GM12878 (cell line): ENCODE data around the gene MACROD2. TPM values are rescaled to one million over a fixed set of nuclear protein-coding genes. Genes with fewer than 3 reads are reported as not detected.

Source experiments
- ATAC-seq: fragments of 200-7000 bp; cut with Tn5 transposase; 3 replicates; pipeline ENCODE4 v1.9.1; 2020; ENCODE audit warnings: mild to moderate bottlenecking, moderate library complexity
- BruUV-seq: library from RNA; stranded (reverse); fragments of 400-500 nt; replicated peaks from 2 replicates; lab custom pipeline; 2021; lab: Mats Ljungman, UMichigan
- CTCF ChIA-PET: fragments of 300-600 bp; sonication (Branson Sonifier 250); formaldehyde crosslinking; extraction: SDS; loops from one replicate; lab custom pipeline; 2021; ENCODE audit warnings: inconsistent platforms; lab: Yijun Ruan, JAX
- POLR2A ChIA-PET: fragments of 350-600 bp; formaldehyde crosslinking; extraction: SDS; loops from one replicate; lab custom pipeline; 2021; ENCODE audit warnings: inconsistent platforms; lab: Charles Lee
- RAD21 ChIA-PET: fragments of 300-600 bp; sonication (Branson Sonifier 250); formaldehyde crosslinking; loops from one replicate; lab custom pipeline; 2023; ENCODE audit warnings: antibody characterized with exemption; ENCODE audit not compliant: unreplicated experiment; lab: Charles Lee
- SMC1A ChIA-PET: fragments of 300-600 bp; sonication (Branson Sonifier 250); formaldehyde crosslinking; loops from one replicate; lab custom pipeline; 2023; ENCODE audit not compliant: unreplicated experiment, uncharacterized antibody; lab: Charles Lee
- DNase-seq: peaks from one replicate; pipeline ENCODE4 v3.0.0-alpha.2; 2011; ENCODE audit warnings: low read depth, low spot score
- FAIRE-seq: peaks from 3 replicates; lab custom pipeline; 2011; peaks lifted over from hg19 to GRCh38; lab: Jason Lieb, UNC
- H2AFZ ChIP-seq: 2 replicates; pipeline ENCODE4 v1.6.0; 2011; ENCODE audit warnings: low read depth, low read length, control low read depth; ENCODE audit not compliant: control insufficient read depth
- H3K27ac ChIP-seq: 2 replicates; pipeline ENCODE4 v1.5.1; 2011; ENCODE audit warnings: control low read depth; ENCODE audit not compliant: control insufficient read depth, insufficient read depth
- H3K27me3 ChIP-seq, 2 experiments: replicated peaks in 1 of 2; 2 replicates each; pipeline versions ENCODE4 v1.6.0 to v1.6.1; 2011; ENCODE audit warnings: low read length in 1 of 2; ENCODE audit not compliant: control insufficient read depth in 2 of 2, insufficient read depth in 2 of 2
- H3K36me3 ChIP-seq, 2 experiments: 2 replicates each; pipeline ENCODE4 v1.5.1; 2011; ENCODE audit warnings: low read length in 1 of 2; ENCODE audit not compliant: control insufficient read depth in 2 of 2, insufficient read depth in 2 of 2
- H3K4me1 ChIP-seq: 2 replicates; pipeline ENCODE4 v1.6.1; 2011; ENCODE audit warnings: mild to moderate bottlenecking, low read length, moderate library complexity, mixed read lengths; ENCODE audit not compliant: control insufficient read depth, insufficient read depth
- H3K4me2 ChIP-seq: 2 replicates; pipeline ENCODE4 v1.6.0; 2011; ENCODE audit warnings: control low read depth; ENCODE audit not compliant: control insufficient read depth, insufficient read depth
- H3K4me3 ChIP-seq: fragments of 200-600 bp; sonication (generic); 2 replicates; pipeline ENCODE4 v1.5.1; 2016
- H3K79me2 ChIP-seq: 2 replicates; pipeline ENCODE4 v1.6.0; 2011; ENCODE audit warnings: low read length; ENCODE audit not compliant: control insufficient read depth, insufficient read depth
- H3K9ac ChIP-seq: 2 replicates; pipeline ENCODE4 v1.8.0; 2011; ENCODE audit warnings: low read length, control low read depth, mixed read lengths; ENCODE audit not compliant: control insufficient read depth, insufficient read depth
- H3K9me3 ChIP-seq: replicated peaks from 3 replicates; pipeline ENCODE4 v1.5.1; 2011; ENCODE audit warnings: mild to moderate bottlenecking, low read length; ENCODE audit not compliant: control insufficient read depth, insufficient read depth
- H4K20me1 ChIP-seq: 2 replicates; pipeline ENCODE4 v1.6.0; 2011; ENCODE audit not compliant: control insufficient read depth, insufficient read depth
- ASH2L ChIP-seq: fragments of 300-600, 200-600 bp; sonication (generic); IDR thresholded peaks from 2 replicates; pipeline ENCODE4 v1.6.1; 2017; ENCODE audit warnings: low read depth, mild to moderate bottlenecking, borderline replicate concordance
- BCL11A ChIP-seq: IDR thresholded peaks from 2 replicates; pipeline ENCODE4 v1.6.1; 2011; ENCODE audit warnings: low read depth, low read length
- BCL3 ChIP-seq: IDR thresholded peaks from 2 replicates; pipeline ENCODE4 v1.6.1; 2011; ENCODE audit warnings: borderline replicate concordance, low read depth, mild to moderate bottlenecking, moderate library complexity, low read length; ENCODE audit not compliant: insufficient read depth, poor library complexity, severe bottlenecking
- EP300 ChIP-seq, 2 experiments: fragments of 150-350 bp in 1 of 2; IDR thresholded peaks; 2 replicates each; pipeline ENCODE4 v1.6.1; 2011 to 2012; ENCODE audit warnings: low read depth in 2 of 2, low read length in 2 of 2, borderline replicate concordance in 1 of 2, improper control_type of control experiment in 1 of 2, inconsistent platforms in 1 of 2; ENCODE audit not compliant: control insufficient read depth in 1 of 2
- ETV6 ChIP-seq, 2 experiments: fragments of 450-650 bp in 1 of 2; IDR thresholded peaks in 1 of 2; conservative IDR thresholded peaks in 1 of 2; 2 replicates each; pipeline ENCODE4 v1.6.1; 2014; ENCODE audit warnings: antibody characterized with exemption in 1 of 2, borderline replicate concordance in 1 of 2, low read depth in 1 of 2, mild to moderate bottlenecking in 1 of 2, moderate library complexity in 1 of 2
- GATAD2B ChIP-seq: fragments of 450-650 bp; conservative IDR thresholded peaks from 2 replicates; pipeline ENCODE4 v1.6.1; 2017; ENCODE audit warnings: low read depth, mild to moderate bottlenecking, moderate library complexity
- LARP7 ChIP-seq: fragments of 450-650 bp; IDR thresholded peaks from 2 replicates; pipeline ENCODE4 v1.6.1; 2017; ENCODE audit warnings: mild to moderate bottlenecking
- MAX ChIP-seq: IDR thresholded peaks from 2 replicates; pipeline ENCODE4 v1.6.1; 2012; ENCODE audit warnings: low read depth, low read length, improper control_type of control experiment
- MEF2A ChIP-seq: IDR thresholded peaks from 2 replicates; pipeline ENCODE4 v1.6.1; 2011; ENCODE audit warnings: low read depth, mild to moderate bottlenecking, low read length, moderate library complexity; ENCODE audit not compliant: insufficient read depth
- MEF2B ChIP-seq: fragments of 450-650 bp; IDR thresholded peaks from 2 replicates; pipeline ENCODE4 v1.6.1; 2018; ENCODE audit warnings: mild to moderate bottlenecking, moderate library complexity; ENCODE audit not compliant: partially characterized antibody, poor library complexity, severe bottlenecking
- NBN ChIP-seq: fragments of 450-650 bp; IDR thresholded peaks from 2 replicates; pipeline ENCODE4 v1.6.1; 2016
- RELA ChIP-seq: fragments of 450-650 bp; IDR thresholded peaks from 2 replicates; pipeline ENCODE4 v1.8.0; 2014; ENCODE audit warnings: borderline replicate concordance; ENCODE audit not compliant: partially characterized antibody
- SREBF2 ChIP-seq: IDR thresholded peaks from 2 replicates; pipeline ENCODE4 v1.6.1; 2012; ENCODE audit warnings: mild to moderate bottlenecking, low read length
- SRF ChIP-seq, 2 experiments: IDR thresholded peaks; 2 replicates each; pipeline ENCODE4 v1.6.1; 2011; ENCODE audit warnings: low read depth in 2 of 2, low read length in 2 of 2, mild to moderate bottlenecking in 1 of 2, moderate library complexity in 1 of 2
- TCF7 ChIP-seq: IDR thresholded peaks from 2 replicates; pipeline ENCODE4 v1.6.1; 2014; ENCODE audit warnings: antibody characterized with exemption, borderline replicate concordance
- USF2 ChIP-seq: IDR thresholded peaks from 2 replicates; pipeline ENCODE4 v1.6.1; 2011; ENCODE audit warnings: low read depth, low read length, improper control_type of control experiment, borderline replicate concordance
- WGBS: methylation state at CpG from one replicate; pipeline ENCODE4 v1.1.6; 2016; ENCODE audit warnings: low lambda C conversion rate; ENCODE audit not compliant: insufficient replicate concordance, insufficient coverage; ENCODE audit errors: missing lambda C conversion rate; 5-methylcytosine and 5-hydroxymethylcytosine counted together
- in situ Hi-C: fragments of 300-500 bp; cut with MboI; formaldehyde crosslinking; loops from 9 replicates; pipeline ENCODE4 v1.14.3; 2018; ENCODE audit warnings: mixed read lengths
- intact Hi-C: fragments of 100-400 bp; cut with micrococcal nuclease; formaldehyde crosslinking; loops from one replicate; pipeline ENCODE4 v1.14.2; 2022; ENCODE audit not compliant: unreplicated experiment
- polyA plus RNA-seq, 11 experiments: library from polyadenylated mRNA; depleted of rRNA in 4 of 11; unstranded in 6 of 11; stranded (reverse) in 5 of 11; fragments of >200 nt; fragmentation: Nextera tagmentation in 4 of 11; fragmentation: Illumina TruSeq in 1 of 11; extraction: Ambion mirVana in 4 of 11; extraction: Trizol in 1 of 11; gene quantifications; 1 replicate in 1 of 11; 2 replicates in 10 of 11; pipeline versions ENCODE4 v1.2.1 to v1.2.3, GENCODE V29; 2011 to 2016; ENCODE audit warnings: inconsistent platforms in 2 of 11, missing spikeins in 2 of 11, low read depth in 1 of 11
- total RNA-seq, 4 experiments: library from RNA; depleted of rRNA in 3 of 4; stranded (reverse); fragments of >200 nt in 3 of 4; fragmentation: Illumina TruSeq in 1 of 4; extraction: Trizol in 1 of 4; gene quantifications; 2 replicates each; pipeline versions ENCODE4 v1.2.1 to v1.2.3, GENCODE V29; 2013 to 2021

The MACROD2 gene
- total and polyA plus RNA-seq, 10 of the 15 experiments (the other 5 are each of a cell fraction or from before 2014, with no cell fraction given), result 1.1 to 21.5 (median 2.2) TPM

- intact Hi-C loops, result no loop called here
- ChIA-PET POLR2A (no interaction called here), SMC1A (no interaction called here), CTCF (no interaction called here), RAD21 (no interaction called here)
- no peak for FAIRE-seq
- TF ChIP-seq TCF7, result no peak
- no peak for TF ChIP-seq BCL3
- H3K9ac ChIP-seq, result no peak overlapping the region
- H3K4me2 ChIP-seq, result no peak overlapping the region
- H3K4me3 ChIP-seq, result no peak overlapping the region
- H3K9me3 ChIP-seq, result peaks cover 1% of the 10 kb centered on the region; the same call in 2 of the 3 replicates
- H3K79me2 ChIP-seq, result no peaks in the 10 kb centered on the region
- no peak overlapping the region for H3K27ac ChIP-seq
- WGBS, result 54% methylated on average over 2 of the region's 2 CpGs
- H3K4me1 ChIP-seq, result peaks cover 4% of the 10 kb centered on the region; the same call in 1 of the 2 replicates
- no peaks in the 10 kb centered on the region for H3K36me3 ChIP-seq
- DNase-seq, result no peak
- no peak for ATAC-seq
- H3K27me3 ChIP-seq, result no peaks in the 10 kb centered on the region
- in situ Hi-C loops, result no loop called here
- H2AFZ ChIP-seq, result no peak overlapping the region
- no peaks in the 10 kb centered on the region for H4K20me1 ChIP-seq
- BruUV-seq, result no TSS peak
These were observed 2034.9 kb downstream of the MACROD2 start for GRCh38 chr20:16030253-16030652.

- RAD21 ChIA-PET, result no interaction called here
- 49% methylated on average over 3 of the region's 3 CpGs for WGBS
- ATAC-seq (no peak), FAIRE-seq (no peak), DNase-seq (no peak)
- Histone ChIP-seq H3K9me3 (no peaks in the 10 kb centered on the region), H3K79me2 (no peaks in the 10 kb centered on the region), H2AFZ (no peak overlapping the region), H3K36me3 (no peaks in the 10 kb centered on the region), H3K4me3 (no peak overlapping the region), H3K27me3 (no peaks in the 10 kb centered on the region), H3K9ac (no peak overlapping the region), H3K27ac (no peak overlapping the region), H3K4me1 (no peaks in the 10 kb centered on the region), H3K4me2 (no peak overlapping the region), H4K20me1 (no peaks in the 10 kb centered on the region)
- no TSS peak for BruUV-seq
- CTCF ChIA-PET, result interaction anchor here (1.0 kb wide), 1 partner anchor 440 kb away, joined by 3 read pairs; no protein-coding TSS in a partner anchor
- TF ChIP-seq MAX, result no peak
- no peak for TF ChIP-seq BCL11A
- TF ChIP-seq MEF2B, result no peak
- TF ChIP-seq USF2, result no peak
- no peak for TF ChIP-seq GATAD2B
- no peak for TF ChIP-seq NBN
- no peak for TF ChIP-seq EP300 (IDR thresholded peaks at IDR 0.05; ENCODE audit: borderline replicate concordance in 1 of 2, control insufficient read depth in 1 of 2, low read depth in 2 of 2, low read length in 2 of 2)
- no peak for TF ChIP-seq LARP7
- TF ChIP-seq SRF (IDR thresholded peaks at IDR 0.05; ENCODE audit: low read depth in 2 of 2, low read length in 2 of 2), result no peak
- TF ChIP-seq ETV6 (conservative IDR thresholded peaks at IDR 0.05 in 1 of 2, IDR thresholded peaks at IDR 0.05 in 1 of 2; ENCODE audit: borderline replicate concordance in 1 of 2, low read depth in 1 of 2), result no peak
- no peak for TF ChIP-seq ASH2L
- no peak for TF ChIP-seq SREBF2
- no peak for TF ChIP-seq MEF2A
- no peak for TF ChIP-seq RELA
- in situ Hi-C loops (no loop called here), intact Hi-C loops (no loop called here)
- SMC1A ChIA-PET, result interaction anchor here (1.3 to 1.5 kb wide), 2 partner anchors 9 to 12 kb away, joined by 3 read pairs; no protein-coding TSS in a partner anchor
- POLR2A ChIA-PET, result no interaction called here
These were observed 2040.3 kb downstream of the MACROD2 start for GRCh38 chr20:16035576-16035975.
